Activated T-cell treated with anti-CD3 and anti-CD28 coated beads, Interleukin-2, amount 50 U/mL, for 1 hour (primary cell): ENCODE results near the gene TSPAN31.

ENCODE experiments used
- DNase-seq: peaks from one replicate; pipeline ENCODE4 v3.0.0-alpha.2; 2020

The TSPAN31 gene

DNA sequence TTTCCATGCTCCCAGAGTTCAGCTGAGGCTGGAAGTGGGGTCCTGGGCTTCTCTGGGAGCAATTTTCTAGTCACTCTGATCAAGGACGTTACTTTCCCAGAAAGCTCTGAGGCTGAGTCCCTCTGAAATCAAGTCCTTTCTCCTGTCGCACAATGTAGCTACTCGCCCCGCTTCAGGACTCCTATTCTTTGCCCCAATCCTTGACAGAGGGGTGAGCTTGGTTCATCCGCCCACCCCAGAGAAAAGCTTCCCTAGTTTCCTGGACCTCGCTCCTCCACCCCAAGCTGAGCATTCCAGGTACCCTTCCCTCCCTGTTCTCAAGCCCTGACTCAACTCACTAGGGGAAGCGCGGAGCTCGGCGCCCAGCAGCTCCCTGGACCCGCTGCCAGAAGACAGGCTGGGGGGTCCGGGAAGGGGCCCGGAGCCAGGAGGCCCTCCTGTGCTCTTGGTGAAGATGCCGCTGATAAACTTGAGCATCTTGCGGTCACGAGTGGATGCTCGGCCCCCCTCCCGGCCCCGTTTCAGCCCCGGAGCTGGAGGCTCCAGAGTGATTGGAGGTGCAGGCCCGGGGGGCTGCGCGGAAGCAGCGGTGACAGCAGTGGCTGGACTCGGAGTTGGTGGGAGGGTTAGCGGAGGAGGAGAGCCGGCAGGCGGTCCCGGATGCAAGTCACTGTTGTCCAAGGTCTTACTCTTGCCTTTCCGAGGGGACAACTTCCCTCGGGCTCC is 7.9 kb upstream of the TSPAN31 start:
- no peak for DNase-seq

DNA sequence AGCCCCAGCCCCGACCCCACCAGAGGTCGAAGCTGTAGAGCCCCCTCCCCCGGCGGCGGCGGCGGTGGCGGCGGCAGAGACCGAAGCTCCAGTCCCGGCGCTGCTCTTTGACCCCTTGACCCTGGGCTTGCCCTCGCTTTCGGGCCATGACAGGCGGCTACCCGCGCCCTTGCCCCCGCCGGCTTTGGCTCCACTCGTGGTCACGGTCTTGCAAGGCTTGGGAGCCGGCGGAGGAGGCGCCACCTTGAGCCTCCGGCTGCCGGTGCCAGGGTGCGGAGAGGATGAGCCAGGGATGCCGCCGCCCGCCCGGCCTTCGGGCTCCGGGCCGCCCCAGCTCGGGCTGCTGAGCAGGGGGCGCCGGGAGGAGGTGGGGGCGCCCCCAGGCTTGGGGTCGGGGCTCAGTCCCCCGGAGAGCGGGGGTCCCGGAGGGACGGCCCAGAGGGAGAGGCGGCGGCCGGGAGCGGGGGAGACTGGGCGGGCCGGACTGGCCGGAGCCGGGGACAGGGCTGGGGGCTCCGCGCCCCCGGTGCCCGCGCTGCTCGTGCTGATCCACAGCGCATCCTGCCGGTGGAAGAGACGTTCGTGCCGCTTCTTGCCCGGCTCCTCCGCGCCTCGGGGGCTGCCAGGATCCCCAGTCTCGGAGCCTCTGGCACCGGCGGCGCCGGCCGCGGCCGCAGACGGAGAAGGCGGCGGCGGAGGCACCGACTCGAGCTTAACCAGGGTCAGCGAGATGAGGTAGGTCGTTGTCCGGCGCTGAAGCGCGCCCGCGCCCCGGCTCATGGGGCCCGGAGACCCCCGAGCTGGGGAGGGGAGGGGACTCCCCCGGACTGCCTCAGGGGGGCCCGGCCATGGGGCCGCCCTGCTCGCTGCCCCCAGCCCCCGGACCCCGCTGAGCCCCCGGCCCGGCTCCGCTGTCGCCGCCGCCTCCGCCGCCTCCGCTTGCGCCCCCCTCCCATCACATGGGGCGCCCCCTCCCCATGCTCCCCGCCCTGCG is 7.1 kb upstream of the TSPAN31 start:
- DNase-seq: no peak

DNA sequence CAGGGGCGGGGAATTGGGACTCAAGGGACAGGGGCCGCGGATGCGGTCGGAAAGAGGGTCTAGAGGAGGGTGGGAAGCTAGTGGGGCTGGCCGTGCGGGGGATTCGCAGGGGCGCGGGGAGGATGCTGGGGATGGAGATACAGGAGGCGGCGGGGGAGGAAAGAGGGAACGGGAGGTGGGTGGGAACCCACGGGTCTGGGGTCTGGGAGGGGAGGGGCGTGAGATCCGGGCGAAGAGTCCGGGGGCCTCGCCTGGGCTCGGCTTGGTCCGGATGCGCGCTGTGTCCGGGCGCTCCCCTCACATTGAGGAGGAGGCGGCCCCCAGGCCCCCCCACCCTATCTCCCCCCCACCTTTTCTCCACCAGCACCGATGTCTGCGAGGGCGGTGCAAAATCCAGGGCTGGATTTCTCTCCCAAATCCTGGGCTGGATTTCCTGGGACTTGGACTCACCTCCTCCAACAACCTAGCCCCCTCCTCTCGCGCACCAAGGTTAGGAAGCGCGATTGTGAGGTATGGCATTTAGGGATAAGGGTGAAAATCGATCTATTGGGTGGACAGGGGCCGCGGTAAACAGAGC is 6.1 kb upstream of the TSPAN31 start, which contains the start of gene AGAP2:
Gene AGAP2, minus strand, starts transcription at position 82 of the 577 bp plus-strand sequence. CDS start 496 bp downstream, outside the sequence.
- no peak for DNase-seq

DNA sequence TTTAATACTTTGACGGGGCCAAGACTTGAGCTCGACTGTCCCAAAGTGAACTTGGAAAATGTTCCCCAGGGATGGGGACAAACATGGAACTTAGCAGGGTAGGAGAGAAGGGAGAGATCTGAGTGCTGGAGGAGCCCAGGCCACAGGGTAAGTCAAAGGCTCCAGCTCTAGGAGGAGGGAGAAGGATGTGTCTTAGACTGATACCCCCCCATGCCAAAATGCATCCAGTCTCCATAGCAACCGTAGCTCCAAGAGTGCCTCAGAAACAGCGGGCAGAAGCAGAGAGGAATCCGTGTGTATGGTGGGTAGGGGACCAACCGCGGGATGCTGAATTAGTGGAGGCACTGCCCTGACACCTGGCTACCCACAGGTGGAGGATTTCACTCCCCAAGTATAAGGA is 5.5 kb upstream of the TSPAN31 start:
- no peak for DNase-seq

DNA sequence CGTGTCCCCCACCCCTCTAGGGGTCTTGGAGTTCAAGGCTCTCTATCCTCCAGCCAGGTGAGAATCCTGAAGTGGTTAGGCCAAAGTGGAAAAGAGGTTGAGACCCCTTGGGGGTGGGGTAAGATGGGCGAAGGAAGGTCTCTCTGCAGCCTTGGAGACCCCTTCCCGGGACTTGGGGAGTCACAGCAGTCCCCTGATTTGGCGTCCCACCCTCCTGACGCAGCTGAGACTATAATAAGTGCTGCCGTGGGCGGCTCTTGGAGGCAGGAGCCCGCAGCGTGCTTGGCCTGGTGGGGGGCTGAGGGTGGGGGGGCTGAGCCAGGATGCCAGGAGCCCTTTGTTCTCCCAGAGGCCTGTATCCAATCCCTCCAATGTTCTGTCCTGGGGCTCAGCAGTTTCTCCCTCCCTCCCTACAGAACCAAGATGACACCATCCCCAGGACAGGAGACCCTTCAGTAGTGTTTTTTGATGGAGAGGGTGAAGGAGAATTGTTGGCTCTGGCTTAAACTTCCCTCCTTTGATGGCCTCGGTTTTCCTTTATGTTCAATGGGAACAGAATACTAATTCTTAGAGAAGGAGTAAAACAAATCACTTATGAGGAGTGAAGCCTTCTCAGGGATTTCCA is 4.8 kb upstream of the TSPAN31 start:
- DNase-seq: no peak

DNA sequence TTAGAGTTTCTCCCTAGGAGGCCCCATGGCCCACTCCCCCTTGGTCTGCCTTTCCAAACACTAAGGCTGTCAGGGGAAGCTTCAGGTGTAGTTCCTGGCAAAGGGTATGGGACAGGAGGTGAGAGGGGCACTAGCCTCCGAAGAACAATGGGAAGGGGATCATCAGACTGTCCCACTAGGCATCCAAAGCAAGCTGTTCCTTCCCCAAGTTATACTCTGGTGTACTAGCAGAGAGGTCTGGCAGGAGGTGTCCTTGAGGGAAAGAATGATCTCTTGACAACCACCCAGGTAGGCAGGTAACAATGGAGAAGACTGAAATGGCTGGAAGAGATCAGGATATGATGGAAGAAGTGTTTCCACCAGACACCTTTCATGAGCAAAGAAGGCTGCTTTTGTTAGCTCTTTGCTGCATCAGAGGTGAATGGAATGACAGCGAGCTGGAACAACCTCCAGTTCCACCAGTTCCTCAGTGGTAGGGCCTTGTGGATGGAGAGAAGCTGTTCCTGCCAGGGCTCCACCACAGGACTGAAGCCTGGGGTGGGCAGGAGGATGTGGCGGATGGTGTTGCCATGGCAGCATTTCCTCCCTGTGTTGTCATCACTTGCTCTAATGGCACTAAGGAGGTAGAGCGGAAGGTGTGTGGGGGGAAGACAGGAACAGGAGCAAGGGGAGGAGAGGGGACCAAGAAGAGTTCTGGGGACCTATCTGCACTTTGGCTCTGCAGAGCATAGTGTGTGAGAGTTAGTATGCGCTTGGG is 4.0 kb upstream of the TSPAN31 start:
- DNase-seq: peak; percentile 71

- no peak for DNase-seq
Observed at GRCh38 chr12:57741413-57741789, 3.4 kb upstream of the TSPAN31 start.

GRCh38 chr12:57741844-57742738 is 2.7 kb upstream of the TSPAN31 start:
- DNase-seq: peak; percentile 71

- DNase-seq: no peak
Observed at GRCh38 chr12:57743769-57744168, 1.1 kb upstream of the TSPAN31 start.

DNA sequence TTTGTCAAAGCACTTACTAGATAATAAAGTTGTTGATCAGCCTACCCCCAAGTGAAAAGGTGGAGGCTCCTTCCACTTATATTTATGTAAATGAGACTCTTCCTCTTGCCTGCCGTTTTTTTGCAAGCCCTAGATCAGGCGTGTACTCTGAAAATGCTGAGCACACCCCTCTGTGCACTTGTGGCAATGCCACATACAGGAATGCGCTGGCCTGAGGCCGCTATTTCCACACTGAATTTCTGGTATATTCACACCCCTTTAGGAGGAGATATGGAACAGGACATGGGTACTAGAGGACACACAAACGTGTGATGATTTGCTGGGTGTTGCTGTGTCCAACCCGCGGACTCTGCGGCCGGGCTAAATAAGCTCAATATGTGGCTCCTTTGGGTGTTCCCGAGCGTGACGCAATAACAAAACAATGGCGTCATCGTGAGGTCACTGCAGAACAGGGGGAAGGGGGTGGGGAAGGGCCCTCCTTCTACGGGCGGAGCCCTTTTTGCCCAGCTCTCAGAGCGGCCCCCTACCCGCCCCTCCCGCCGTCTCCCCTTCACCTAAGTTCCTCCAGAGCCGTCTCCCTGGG is 554 bp upstream of the TSPAN31 start:
- peak; percentile 80 for DNase-seq

DNA sequence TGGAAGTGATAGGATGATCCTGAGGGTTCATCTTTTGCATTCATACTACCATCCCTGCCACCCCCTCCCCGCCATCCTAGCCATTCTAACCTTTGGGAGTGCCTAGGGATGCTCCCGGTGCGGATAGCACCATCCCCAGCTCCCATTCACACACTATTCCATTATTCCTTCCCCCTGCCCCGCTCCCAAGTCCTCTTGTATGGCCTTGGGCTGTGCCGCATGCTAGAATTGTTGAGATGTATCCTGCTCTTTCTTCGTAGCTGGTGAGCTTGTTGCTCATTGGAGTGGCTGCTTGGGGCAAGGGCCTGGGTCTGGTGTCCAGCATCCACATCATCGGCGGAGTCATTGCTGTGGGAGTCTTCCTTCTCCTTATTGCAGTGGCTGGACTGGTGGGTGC is 644 bp downstream of the TSPAN31 start:
- DNase-seq: no peak

- no peak for DNase-seq
Observed at GRCh38 chr12:57746025-57746424, 1.2 kb downstream of the TSPAN31 start.

DNA sequence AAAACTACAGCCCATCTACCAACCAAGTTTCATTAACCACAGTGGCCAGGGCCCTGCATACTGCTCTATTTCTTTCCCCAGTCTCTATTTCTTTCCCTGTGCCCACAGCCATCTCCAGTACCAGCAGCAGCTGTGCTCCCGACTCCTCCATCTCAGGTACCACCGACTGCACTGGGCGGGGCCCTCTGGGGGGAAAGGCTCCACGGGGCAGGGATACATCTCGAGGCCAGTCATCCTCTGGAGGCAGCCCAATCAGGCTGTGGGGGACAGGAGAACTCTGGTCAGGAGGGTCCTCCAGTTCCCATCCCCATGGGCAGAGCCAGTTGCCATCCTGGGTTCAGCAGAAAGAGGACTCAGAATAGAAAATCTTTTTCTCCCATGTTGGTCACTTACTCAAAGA is 4.2 kb downstream of the TSPAN31 start:
- no peak for DNase-seq

DNA sequence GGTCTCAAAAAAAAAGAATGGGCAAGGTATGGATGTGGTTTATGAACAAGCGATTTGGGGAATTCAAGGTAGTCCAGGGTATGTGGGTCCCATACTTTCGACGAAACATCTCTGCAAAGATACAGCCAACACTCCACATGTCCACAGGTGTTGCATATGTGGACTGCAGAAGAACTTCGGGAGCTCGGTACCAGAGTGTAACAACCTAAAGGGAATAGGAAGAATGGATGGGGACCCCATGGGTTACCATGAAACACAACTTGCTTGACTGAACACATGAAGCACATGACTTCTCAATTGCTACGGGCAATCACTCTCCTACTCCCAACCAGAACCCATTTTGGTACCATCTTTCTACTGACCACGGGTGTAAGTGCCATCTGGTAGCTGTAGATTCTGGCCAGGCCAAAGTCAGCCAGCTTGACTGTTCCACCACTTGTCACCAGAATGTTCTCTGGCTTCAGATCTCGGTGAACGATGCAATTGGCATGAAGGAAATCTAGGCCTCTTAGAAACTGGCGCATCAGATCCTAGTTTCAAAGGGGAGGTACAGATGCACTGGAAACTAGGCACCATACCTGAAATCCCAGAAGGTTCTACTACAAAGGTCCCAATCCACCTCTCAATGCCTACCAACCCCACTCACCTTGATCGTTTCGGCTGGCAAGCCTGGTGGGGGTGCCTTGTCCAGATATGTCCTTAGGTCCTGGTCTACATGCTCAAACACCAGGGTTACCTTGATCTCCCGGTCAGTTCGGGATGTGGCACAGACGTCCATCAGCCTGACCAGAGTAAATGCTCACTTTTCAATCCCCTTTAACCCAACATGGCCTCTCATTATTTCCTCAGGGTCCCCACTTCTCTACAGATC is 6.0 kb downstream of the TSPAN31 start:
- peak; percentile 16 for DNase-seq

- DNase-seq: peak; percentile 23
Observed at GRCh38 chr12:57751432-57751787, 6.6 kb downstream of the TSPAN31 start.

DNA sequence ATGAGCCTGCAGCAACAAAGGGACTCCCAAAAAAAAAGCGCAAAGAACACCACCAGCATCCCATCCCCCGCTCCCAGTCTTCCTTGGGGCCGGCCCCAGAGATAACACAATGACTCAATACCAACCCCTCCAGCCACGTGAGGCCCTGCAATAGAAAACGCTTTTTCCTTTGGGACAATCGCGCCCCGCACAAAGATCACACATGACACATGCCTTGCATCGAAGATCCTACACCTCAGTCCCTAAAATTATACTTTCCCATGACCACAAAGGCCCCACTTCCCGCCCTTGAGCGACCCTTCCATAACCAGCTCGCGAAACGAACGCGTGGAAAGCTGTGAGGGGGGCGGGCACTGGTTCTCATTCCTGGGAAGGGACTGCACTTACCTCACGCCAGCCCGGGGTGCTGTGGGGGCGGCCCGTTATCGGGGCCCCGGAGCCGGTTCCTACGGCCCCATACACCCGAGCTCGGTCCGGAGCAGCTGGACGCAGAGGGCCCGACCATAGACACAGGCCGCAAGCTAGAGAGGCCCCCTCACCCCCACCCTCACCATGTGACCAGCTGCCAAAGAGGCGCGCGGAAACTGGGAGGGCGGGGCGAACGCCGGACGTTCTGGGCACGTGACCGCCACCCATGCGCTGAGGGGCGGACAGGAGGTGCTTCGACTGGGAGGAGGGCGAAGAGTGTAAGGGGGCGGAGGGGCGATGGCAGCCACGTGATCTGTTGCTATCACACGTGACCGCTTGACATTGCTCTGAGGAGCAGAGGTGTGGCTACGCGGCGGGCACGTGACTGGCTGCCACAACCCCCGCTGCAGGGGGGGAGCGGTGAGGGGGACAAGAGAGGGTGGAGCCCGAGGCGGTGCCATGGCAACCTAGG is 7.2 kb downstream of the TSPAN31 start, which contains the start of gene CDK4:
Gene CDK4, minus strand, starts transcription at position 523 of the 880 bp plus-strand sequence. CDS start 593 bp downstream, outside the sequence.
- DNase-seq: peak; percentile 96

DNA sequence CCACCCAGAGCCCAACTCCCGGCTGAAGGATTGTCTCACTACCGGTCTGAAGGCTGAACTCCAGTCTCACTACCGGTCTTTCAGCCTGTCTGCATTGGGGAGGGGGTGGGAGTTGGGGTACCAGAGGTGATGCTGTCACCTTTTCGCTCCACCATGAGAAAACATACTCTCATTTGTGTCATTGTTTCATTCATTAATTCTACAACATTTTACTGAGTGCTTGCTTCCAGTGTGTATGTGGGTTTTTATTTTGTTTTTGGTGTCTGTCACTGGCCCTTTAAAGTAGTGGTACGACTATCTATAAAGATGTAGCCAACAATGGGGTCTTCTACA is 7.8 kb downstream of the TSPAN31 start:
- DNase-seq: no peak

GRCh38 chr12:57753756-57754337 is 9.0 kb downstream of the TSPAN31 start:
- DNase-seq: no peak
